DMS153 treated with DMSO at 0.1 percent for 48 hours (cell line): Measurements from ENCODE around the gene ALDH16A1.
A peak's percentile ranks its signal among the peaks of the same experiment; 100 is the strongest.

Experiments used
- DNase-seq: peaks from one replicate; lab custom pipeline; 2025; ENCODE audit not compliant: unreplicated experiment; lab: John Stamatoyannopoulos, UW

Gene ALDH16A1

GRCh38 chr19:49423071-49423984 lies 29.7 kb upstream of the ALDH16A1 start, which contains the start of gene PTH2:
Gene PTH2, minus strand, starts transcription at chr19:49423441. Its CDS starts 102 bp downstream, at chr19:49423339.
- no peak for DNase-seq

DNA sequence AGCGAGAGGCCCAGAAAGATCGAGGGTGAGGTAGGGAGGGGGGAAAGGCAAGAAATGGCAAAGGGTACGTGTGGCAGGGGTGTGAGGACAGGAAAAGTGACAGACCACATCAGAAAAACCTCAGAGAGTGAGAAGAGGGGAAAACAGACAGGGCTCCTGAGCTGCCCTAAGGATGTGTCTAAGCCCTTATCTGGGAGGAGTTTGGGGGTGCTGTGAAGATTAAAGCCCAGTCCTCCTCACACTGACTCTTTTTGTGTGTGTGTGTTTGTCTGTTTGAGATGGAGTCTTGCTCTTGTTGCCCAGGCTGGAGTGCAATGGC lies 29.1 kb upstream of the ALDH16A1 start:
- no peak for DNase-seq

DNA sequence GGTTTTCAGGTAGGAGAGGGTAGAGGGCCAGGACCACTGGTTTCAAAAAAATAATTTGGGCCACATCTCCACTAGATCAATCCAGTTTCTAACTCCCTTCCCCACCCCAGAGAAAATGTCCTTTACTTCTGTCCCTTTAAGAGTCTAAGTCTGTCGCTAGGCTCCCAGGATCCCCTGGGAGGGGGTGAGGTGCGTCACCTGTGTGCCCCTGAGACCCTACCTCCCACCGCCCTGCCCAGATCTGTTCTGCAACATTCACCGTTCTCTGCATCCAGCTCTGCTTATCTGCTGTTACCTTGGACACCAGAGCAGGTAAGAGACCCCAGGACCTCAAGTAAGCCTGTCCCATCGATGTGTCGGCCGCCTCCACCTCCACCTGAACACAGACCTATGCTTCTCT lies 27.8 kb upstream of the ALDH16A1 start, which contains the start of gene GFY:
Gene GFY (plus strand): TSS at position 211 of the 400 bp plus-strand sequence. CDS start 1,043 bp downstream, outside the sequence.
- DNase-seq, result no peak

DNA sequence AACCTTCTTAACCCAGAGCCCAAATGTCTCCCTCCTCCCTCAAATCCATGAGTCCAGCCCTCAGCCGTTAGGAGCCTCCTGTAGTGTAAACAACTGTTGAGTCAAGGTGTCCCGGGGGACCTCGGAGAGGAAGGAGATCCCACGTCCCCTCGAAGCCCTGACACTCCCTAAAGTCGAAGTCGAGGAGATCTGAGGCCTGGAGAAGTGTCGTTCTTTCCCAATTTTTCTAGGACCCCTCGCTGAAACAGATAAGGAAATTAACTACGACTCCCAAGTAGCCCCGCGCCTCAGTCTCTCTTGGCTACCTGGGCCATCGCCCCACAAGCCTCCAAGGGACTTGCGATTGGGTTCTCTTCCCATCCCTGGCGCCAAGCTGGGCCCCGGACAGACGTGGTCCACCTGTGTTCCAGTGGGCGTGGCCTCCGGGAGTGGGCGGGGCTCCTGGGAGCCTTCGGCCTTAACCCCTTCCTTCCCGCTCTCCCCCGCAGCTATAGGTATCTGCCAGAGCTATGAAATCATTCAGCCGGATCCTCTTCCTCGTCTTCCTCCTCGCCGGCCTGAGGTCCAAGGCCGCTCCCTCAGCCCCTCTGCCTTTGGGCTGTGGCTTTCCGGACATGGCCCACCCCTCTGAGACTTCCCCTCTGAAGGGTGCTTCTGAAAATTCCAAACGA lies 27.0 kb upstream of the ALDH16A1 start:
- DNase-seq, result peak; percentile 64

DNA sequence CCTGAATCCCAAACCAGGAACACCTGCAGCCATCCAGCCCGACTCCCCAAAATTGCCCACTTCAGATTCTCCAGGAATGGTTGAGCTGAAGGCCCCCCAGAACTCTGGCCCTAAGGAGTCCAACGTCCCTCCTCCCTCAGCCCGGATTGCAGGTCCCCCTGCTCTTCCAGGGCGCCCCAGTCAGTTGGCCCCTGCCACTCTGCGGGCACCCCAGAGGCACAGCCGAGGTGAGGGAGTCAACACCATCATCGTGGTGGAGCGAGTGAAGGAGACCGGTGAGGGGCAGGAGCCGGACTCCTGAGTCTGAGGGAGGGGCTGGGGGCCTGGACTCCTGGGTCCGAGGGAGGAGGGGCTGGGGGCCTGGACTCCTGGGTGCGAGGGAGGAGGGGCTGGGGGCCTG lies 25.7 kb upstream of the ALDH16A1 start:
- no peak for DNase-seq

DNA sequence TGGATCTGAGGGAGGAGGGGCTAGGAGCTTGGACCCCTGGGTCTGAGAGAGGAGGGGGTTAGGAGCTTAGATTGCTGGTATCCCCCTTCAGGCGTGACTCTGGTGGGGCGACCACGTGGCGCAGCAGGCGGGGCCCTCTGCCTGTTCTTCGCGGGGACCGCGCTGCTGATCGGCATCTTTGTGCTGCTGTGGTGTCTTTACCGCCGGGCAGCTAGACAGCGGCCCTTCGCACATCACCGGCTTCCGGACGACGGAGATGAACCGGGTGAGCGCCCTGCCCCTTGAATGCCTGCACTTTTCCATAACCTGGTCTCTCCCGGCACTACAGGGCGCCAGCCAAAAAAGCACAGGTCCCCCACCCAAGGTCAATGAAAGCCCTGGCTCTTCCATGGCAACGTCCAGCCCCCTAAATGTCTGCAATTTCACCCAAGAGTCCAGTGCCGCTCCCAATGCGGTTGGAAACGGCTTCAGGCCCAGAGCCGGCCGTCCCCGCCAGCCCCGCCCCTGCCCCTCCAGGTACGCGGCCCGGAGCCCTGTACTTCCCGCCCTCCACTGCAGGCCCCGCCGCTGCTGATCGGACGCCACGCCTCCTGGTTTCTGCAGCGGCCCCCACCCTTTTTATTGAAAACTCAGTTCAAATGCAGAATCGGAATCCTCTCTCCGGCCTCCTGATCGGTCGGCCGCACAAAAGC lies 25.0 kb upstream of the ALDH16A1 start:
- DNase-seq, result no peak

GRCh38 chr19:49428547-49429451 lies 24.2 kb upstream of the ALDH16A1 start:
- DNase-seq, result no peak

GRCh38 chr19:49430172-49430677 lies 22.8 kb upstream of the ALDH16A1 start:
- no peak for DNase-seq

DNA sequence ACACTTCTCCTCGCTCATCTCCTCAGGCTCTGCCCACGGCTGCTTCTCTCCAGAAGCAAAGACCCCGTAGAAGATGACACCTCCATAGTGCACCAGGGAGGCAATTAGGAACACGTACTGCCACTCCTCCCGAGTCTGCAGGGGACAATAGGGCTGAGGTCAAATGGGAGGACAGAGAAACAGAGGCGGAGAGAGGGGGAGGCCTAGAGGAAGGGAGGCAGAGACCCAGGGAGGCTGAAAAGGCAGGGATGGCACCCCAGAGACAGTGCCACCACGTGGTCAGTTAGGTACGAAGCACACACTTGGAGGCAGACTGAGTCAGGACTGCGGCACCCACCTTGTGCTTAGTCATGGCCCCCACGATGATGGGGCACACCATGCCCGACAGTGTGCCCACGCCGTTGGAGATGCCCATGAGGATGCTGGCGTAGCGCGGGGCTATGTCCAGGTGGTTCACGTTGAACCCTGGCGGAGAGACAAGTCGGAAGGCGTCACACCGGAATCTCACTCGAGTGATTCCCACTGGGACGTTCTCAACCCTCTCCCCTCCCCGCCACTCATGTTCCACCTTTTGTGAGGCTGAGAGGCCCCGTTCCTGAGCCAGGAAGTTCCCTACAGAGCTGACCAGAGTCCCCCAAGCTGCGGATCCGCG lies 22.2 kb upstream of the ALDH16A1 start:
- DNase-seq, result no peak

DNA sequence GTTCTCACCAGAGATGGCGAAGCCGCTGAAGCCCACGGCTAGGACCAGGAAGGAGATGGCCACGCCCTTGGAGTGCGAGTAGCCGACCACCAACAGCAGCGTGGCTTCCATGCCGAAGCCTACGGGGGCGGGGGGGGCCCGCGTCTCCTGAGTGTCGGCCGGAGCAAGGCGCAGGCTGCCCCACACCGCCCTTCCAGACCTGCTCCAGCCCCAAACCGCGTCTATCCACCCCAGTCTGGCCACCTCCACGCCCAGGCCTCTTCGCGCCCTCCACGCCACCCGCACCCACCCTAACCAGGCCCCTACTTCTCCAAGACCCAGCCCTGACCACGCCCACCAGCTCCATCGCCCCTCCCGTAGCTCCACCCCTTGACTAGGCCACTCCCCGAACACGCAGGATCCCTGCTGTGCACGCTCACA lies 21.7 kb upstream of the ALDH16A1 start:
- no peak for DNase-seq

DNA sequence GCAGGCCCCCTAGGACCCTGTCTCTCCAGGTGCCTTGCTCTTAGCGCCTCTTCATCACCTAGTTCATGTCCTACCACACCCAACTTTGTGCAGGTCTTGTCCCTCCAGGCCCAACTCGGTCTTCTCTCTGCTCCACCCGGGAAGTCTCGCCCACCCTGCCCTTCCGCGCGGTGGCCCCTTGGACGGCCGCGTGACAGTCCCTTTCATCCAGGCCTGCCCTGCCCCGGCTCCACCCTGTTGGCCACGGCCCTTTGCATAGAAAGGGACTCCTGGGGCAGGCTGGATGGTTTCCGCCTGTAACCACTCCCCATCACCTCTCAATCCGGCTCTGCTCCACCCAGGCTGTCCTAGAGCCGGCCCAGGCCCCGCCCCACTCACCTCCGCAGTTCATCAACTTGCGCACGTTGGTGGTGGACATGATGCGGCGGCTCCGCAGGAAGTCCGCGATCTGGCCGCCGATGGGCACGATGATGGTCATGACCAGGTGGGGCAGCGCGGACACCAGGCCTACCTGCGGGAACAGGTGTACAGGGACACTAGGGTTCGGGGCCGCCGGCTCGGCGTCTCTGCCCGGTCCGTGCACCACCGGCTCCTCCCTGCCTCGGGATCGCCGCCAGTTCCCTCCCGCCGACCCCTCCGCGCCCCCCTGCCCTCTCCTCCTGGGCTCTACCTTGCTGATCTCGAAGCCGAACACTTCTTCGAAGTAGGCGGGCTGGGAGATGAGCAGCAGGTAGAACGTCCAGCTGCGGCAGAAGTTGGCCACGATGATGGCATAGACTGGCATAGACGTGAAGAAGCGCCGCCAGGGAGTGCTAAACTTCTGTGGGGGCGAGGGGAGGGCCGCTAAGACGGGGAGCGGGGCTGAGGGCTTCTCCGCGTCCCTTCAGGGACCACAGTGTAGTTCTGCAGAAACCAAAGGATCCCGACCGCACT lies 20.6 kb upstream of the ALDH16A1 start:
- DNase-seq, result no peak

DNA sequence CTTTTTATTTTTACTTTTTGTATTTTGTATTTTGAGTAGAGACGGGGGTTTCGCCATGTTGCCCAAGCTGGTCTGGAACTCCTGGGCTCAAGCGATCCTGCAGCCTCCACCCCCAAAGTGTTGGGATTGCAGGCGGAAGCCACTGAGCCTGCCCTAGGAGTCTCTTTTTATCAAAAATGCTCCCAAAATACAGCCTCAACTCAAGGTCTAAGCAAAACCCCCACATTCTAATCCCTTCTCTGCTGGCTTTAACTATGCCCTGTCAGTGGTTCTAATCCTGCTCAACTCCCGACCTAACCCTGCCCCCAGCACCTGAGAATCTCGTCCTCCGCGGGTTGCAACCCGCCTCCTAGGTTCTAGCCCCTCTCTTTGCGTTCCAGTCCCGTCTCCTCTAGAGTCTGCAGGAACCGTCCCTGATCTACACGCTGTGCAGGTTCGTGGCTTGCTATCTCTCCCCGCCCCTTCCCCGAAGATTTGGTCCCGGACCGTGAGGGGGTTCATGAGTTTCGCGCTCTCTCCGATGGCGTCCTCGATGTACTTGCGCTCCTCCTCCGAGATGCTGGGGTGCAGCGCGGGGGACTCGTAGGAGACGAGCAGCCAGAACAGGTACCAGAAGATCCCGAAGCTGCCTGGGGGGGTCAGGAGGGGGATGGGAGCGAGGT lies 19.7 kb upstream of the ALDH16A1 start:
- DNase-seq, result no peak

DNA sequence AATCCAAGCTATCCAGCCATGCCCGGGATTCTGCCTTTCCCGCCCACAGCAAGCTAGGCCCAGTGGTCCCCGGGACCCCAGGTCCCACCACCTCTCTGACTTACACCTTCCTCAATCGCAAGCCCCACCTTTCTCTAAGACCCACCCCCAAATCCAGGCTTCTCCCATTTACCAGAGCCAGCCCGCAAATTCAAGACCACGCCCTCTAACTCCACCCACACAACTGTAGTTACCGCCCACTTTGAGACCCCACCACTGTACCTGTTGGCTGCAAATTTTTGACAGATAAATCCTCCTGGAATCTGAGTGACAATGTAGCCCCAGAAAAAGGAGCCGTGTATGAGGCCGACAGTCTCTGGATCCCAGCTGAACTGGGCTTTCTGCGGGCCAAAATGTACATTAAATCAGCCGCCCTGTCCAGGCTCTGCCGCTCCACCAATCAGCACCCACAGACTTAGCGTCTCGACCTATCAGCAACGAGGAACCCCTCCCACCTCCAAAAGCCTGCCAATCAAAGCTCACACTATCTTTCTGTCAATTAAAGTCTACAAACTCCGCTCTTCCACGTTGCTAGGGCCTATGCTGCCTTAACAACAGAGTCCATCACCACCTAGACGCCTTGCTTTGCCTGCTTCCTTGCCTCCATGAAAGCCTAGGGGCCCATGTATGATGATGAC lies 18.0 kb upstream of the ALDH16A1 start:
- no peak for DNase-seq

DNA sequence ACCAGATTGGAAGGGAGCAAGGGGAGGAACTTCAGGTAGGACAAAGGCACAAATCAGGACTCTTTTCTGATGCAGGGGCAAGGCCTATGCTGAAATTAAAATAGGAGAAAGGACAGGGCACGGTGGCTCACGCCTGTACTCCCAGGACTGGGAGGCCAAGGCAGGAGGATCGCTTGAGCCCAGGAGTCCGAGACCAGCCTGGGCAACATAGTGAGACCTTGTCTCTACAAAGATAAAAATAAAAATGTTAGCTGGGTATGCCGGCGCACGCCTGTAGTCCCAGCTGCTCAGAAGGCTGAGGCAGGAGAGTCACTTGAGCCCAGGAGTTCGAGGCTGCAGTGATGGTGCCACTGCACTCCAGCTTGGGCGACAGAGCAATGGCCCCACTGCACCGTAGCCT lies 17.4 kb upstream of the ALDH16A1 start:
- DNase-seq, result no peak

DNA sequence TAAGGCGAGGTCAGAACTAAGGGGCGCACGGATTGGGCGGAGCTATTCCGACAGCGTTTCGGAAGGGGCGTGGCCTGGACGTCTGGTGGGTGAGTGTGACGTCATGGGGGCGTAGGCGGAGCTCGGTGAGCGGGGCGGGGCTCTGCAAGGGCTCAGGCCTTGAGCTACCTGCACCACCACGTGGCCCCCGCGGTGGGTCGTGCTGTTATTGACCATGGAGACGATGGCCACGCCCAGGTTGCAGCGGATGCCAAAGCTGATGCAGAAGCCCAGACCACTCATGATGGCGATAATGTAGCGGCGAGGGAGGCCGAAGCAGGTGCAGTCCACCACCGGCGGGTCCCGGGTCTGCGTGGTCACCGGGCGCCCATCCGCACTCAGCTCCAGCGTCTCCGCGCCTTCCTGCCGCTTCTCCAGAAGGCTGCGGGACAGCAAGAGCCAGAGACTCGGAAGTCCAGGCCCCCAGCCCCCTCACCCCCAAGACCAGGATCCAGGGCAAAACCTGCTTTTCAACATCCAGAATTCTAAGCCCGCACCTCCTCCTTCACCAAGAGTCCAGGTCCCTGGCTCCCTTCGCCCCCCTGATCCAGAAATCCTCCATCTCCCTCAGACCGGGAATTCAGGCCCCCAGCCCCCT lies 16.5 kb upstream of the ALDH16A1 start:
- DNase-seq, result no peak

- DNase-seq, result no peak
Observed at GRCh38 chr19:49437231-49437630, 15.8 kb upstream of the ALDH16A1 start.

- DNase-seq, result no peak
Observed at GRCh38 chr19:49438261-49438660, 14.8 kb upstream of the ALDH16A1 start.
